ENCODE results near the gene CYLD.

CYLD gene

GRCh38 chr16:50781043-50781442 lies 39.2 kb downstream of the CYLD start:
- TF ChIP-seq JUND (IDR thresholded peaks at IDR 0.05; ENCODE audit: low read depth), result no peak
- in situ Hi-C loops (cut with HindIII; ENCODE audit: low pct_unique_long_range_greater_than_20kb, low sequenced_read_pairs), result no loop called here
- peak in 1 of 2 experiments; percentile 3 for DNase-seq (ENCODE audit: low read depth in 1 of 2, low spot score in 1 of 2)

- in situ Hi-C loops (cut with HindIII; ENCODE audit: low pct_unique_long_range_greater_than_20kb, low sequenced_read_pairs), result no loop called here
- DNase-seq (ENCODE audit: low read depth in 1 of 2, low spot score in 1 of 2), result no peak
- no peak for TF ChIP-seq JUND (IDR thresholded peaks at IDR 0.05; ENCODE audit: low read depth)
Observed at GRCh38 chr16:50781518-50781917, 39.6 kb downstream of the CYLD start.

- no peak for DNase-seq (ENCODE audit: low read depth in 1 of 2, low spot score in 1 of 2)
- in situ Hi-C loops (cut with HindIII; ENCODE audit: low pct_unique_long_range_greater_than_20kb, low sequenced_read_pairs), result no loop called here
- no peak for TF ChIP-seq JUND (IDR thresholded peaks at IDR 0.05; ENCODE audit: low read depth)
Observed at GRCh38 chr16:50789757-50790156, 47.9 kb downstream of the CYLD start.

- no peak for DNase-seq (ENCODE audit: low read depth in 1 of 2, low spot score in 1 of 2)
- TF ChIP-seq JUND (IDR thresholded peaks at IDR 0.05; ENCODE audit: low read depth), result no peak
- in situ Hi-C loops (cut with HindIII; ENCODE audit: low pct_unique_long_range_greater_than_20kb, low sequenced_read_pairs), result no loop called here
Observed at GRCh38 chr16:50791522-50791921, 49.6 kb downstream of the CYLD start.

GRCh38 chr16:50796829-50797228 lies 54.9 kb downstream of the CYLD start:
- no peak for DNase-seq (ENCODE audit: low read depth in 1 of 2, low spot score in 1 of 2)
- no peak for TF ChIP-seq JUND (IDR thresholded peaks at IDR 0.05; ENCODE audit: low read depth)
- in situ Hi-C loops (cut with HindIII; ENCODE audit: low pct_unique_long_range_greater_than_20kb, low sequenced_read_pairs), result no loop called here

GRCh38 chr16:50797456-50797855 lies 55.6 kb downstream of the CYLD start:
- no peak for DNase-seq (ENCODE audit: low read depth in 1 of 2, low spot score in 1 of 2)
- TF ChIP-seq JUND (IDR thresholded peaks at IDR 0.05; ENCODE audit: low read depth), result no peak
- in situ Hi-C loops (cut with HindIII; ENCODE audit: low pct_unique_long_range_greater_than_20kb, low sequenced_read_pairs), result no loop called here

GRCh38 chr16:50800074-50800473 lies 58.2 kb downstream of the CYLD start:
- in situ Hi-C loops (cut with HindIII; ENCODE audit: low pct_unique_long_range_greater_than_20kb, low sequenced_read_pairs), result no loop called here
- no peak for TF ChIP-seq JUND (IDR thresholded peaks at IDR 0.05; ENCODE audit: low read depth)
- DNase-seq (ENCODE audit: low read depth in 1 of 2, low spot score in 1 of 2), result no peak

- DNase-seq (ENCODE audit: low read depth in 1 of 2, low spot score in 1 of 2), result no peak
- in situ Hi-C loops (cut with HindIII; ENCODE audit: low pct_unique_long_range_greater_than_20kb, low sequenced_read_pairs), result no loop called here
- no peak for TF ChIP-seq JUND (IDR thresholded peaks at IDR 0.05; ENCODE audit: low read depth)
Observed at GRCh38 chr16:50801036-50801435, 59.1 kb downstream of the CYLD start.

- in situ Hi-C loops (cut with HindIII; ENCODE audit: low pct_unique_long_range_greater_than_20kb, low sequenced_read_pairs), result no loop called here
- TF ChIP-seq JUND (IDR thresholded peaks at IDR 0.05; ENCODE audit: low read depth), result no peak
- DNase-seq (ENCODE audit: low read depth in 1 of 2, low spot score in 1 of 2), result no peak
Observed at GRCh38 chr16:50802000-50802399, 60.1 kb downstream of the CYLD start.

GRCh38 chr16:50802961-50803360 lies 61.1 kb downstream of the CYLD start:
- in situ Hi-C loops (cut with HindIII; ENCODE audit: low pct_unique_long_range_greater_than_20kb, low sequenced_read_pairs), result no loop called here
- DNase-seq (ENCODE audit: low read depth in 1 of 2, low spot score in 1 of 2), result no peak
- no peak for TF ChIP-seq JUND (IDR thresholded peaks at IDR 0.05; ENCODE audit: low read depth)

- in situ Hi-C loops (cut with HindIII; ENCODE audit: low pct_unique_long_range_greater_than_20kb, low sequenced_read_pairs), result no loop called here
- no peak for TF ChIP-seq JUND (IDR thresholded peaks at IDR 0.05; ENCODE audit: low read depth)
- no peak for DNase-seq (ENCODE audit: low read depth in 1 of 2, low spot score in 1 of 2)
Observed at GRCh38 chr16:50804290-50804907, 62.5 kb downstream of the CYLD start.

GRCh38 chr16:50806099-50807062 lies 64.5 kb downstream of the CYLD start:
- peak; percentile 51 to 87 for DNase-seq (ENCODE audit: low read depth in 1 of 2, low spot score in 1 of 2)
- TF ChIP-seq JUND (IDR thresholded peaks at IDR 0.05; ENCODE audit: low read depth), result no peak
- in situ Hi-C loops (cut with HindIII; ENCODE audit: low pct_unique_long_range_greater_than_20kb, low sequenced_read_pairs), result no loop called here

GRCh38 chr16:50808929-50809538 lies 67.1 kb downstream of the CYLD start:
- no peak for DNase-seq (ENCODE audit: low read depth in 1 of 2, low spot score in 1 of 2)
- in situ Hi-C loops (cut with HindIII; ENCODE audit: low pct_unique_long_range_greater_than_20kb, low sequenced_read_pairs), result no loop called here
- TF ChIP-seq JUND (IDR thresholded peaks at IDR 0.05; ENCODE audit: low read depth), result no peak

Measured in T47D (cell line).